ENCODE data around the gene UBE2H. TPM values are rescaled to one million over a fixed set of nuclear protein-coding genes. Genes with fewer than 3 reads are reported as not detected.

The UBE2H gene
- total RNA-seq, 1 experiment from 2014 or later, result 28.8 TPM

DNA sequence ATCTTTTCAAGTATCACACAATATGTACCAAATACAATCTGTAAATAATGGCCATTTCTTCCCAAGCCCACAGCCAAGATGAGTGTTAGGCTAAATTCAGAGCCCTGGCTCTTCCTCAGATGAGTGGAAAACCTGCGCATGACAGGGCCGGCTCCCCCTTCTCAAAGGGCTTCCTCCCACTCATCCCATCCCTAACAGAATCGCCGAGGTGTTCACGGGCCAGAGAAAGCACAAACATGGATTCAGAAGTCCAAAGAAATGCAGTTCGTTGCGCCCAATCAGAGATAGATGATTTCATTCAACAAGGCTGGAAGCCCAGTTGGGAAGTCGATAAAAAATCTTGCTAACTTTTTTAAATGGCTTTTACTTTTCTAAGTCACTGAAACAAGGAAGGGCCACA, 121.8 kb downstream of the UBE2H start:
- Histone ChIP-seq H3K36me3 (ENCODE audit: insufficient read depth, low read length, poor library complexity, severe bottlenecking) (no peaks in the 10 kb centered on the region), H3K4me3 (ENCODE audit: low read depth, low read length, poor library complexity, severe bottlenecking) (no peak overlapping the region), H3K4me1 (ENCODE audit: insufficient read depth, low read length, poor library complexity, severe bottlenecking) (peaks cover 20% of the 10 kb centered on the region), H3K27me3 (replicated peaks; ENCODE audit: insufficient read depth, low read depth, low read length, poor library complexity) (no peaks in the 10 kb centered on the region), H3K9me3 (ENCODE audit: low read depth, low read length, poor library complexity, severe bottlenecking) (no peaks in the 10 kb centered on the region), H3K27ac (ENCODE audit: low read depth, low read length, poor library complexity, severe bottlenecking) (peak overlapping the region; percentile 37)
- ChIA-PET POLR2A (ENCODE audit: low non-redundant PET) (no interaction called here), CTCF (interaction anchor here (0.6 to 2.4 kb wide), 2 partner anchors 173 to 180 kb away, joined by 3 to 17 read pairs; no protein-coding TSS in a partner anchor)
- TF ChIP-seq, protein P1, sequence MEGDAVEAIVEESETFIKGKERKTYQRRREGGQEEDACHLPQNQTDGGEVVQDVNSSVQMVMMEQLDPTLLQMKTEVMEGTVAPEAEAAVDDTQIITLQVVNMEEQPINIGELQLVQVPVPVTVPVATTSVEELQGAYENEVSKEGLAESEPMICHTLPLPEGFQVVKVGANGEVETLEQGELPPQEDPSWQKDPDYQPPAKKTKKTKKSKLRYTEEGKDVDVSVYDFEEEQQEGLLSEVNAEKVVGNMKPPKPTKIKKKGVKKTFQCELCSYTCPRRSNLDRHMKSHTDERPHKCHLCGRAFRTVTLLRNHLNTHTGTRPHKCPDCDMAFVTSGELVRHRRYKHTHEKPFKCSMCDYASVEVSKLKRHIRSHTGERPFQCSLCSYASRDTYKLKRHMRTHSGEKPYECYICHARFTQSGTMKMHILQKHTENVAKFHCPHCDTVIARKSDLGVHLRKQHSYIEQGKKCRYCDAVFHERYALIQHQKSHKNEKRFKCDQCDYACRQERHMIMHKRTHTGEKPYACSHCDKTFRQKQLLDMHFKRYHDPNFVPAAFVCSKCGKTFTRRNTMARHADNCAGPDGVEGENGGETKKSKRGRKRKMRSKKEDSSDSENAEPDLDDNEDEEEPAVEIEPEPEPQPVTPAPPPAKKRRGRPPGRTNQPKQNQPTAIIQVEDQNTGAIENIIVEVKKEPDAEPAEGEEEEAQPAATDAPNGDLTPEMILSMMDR (conservative IDR thresholded peaks at IDR 0.05; ENCODE audit: low read depth, low read length), result no peak
- TF ChIP-seq EZH2 (IDR thresholded peaks at IDR 0.05; ENCODE audit: borderline replicate concordance, low read depth, low read length, poor library complexity, severe bottlenecking), result no peak
- intact Hi-C loops (cut with micrococcal nuclease; ENCODE audit: unreplicated experiment), result loop anchor here (1.0 to 10.0 kb wide), 3 partner anchors 179 to 616 kb away; no protein-coding TSS in a partner anchor
- DNase-seq (ENCODE audit: low spot score), result no peak
- no TSS peak for BruUV-seq (replicated peaks)

DNA sequence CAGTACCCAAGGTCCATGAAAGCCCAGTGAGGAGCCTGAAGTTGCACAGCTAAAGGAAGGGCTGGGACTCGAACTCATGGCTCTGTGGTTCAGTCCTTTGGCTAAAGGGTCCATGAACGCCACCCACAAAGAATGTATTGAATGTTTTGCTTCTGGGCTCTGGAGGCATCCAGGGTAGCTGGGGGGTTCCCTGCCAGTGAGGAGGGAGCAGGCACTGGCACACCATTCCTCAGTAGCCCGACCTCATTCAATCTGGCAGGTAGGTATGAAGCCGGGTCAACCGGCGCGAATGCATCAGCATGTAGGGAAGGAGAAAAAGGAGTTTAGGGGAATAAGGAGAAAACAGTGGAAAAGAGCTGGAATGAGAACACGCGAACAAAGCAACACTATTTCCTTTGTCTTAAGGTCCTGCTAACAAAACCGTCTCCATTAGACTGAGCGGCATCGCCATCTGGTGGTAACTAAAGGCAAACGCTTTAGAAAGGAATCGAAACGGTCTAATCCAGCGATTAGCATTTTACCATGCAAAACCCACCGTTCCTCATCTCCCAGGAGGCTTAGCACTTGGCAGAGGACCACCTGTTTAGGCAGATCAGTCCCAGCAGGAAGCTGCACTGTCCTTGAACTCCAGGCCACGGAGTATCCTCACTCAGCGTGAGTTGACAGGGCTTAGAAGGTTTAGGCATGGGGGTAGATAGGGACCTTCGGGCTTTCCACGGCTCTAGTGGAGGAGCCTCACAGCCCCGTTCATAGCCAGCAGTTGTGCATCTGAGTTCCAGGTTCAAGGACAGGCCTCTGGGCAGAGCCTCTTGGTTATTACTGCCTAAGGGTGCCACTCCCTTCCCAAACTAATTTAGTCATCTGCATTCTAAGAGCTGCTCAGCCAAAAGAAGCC, 122.8 kb downstream of the UBE2H start:
- H3K36me3 ChIP-seq (ENCODE audit: insufficient read depth, low read length, poor library complexity, severe bottlenecking), result no peaks in the 10 kb centered on the region
- peak overlapping the region; percentile 23 for H3K27ac ChIP-seq (ENCODE audit: low read depth, low read length, poor library complexity, severe bottlenecking)
- BruUV-seq (replicated peaks), result no TSS peak
- peaks cover 20% of the 10 kb centered on the region for H3K4me1 ChIP-seq (ENCODE audit: insufficient read depth, low read length, poor library complexity, severe bottlenecking)
- TF ChIP-seq EZH2 (IDR thresholded peaks at IDR 0.05; ENCODE audit: borderline replicate concordance, low read depth, low read length, poor library complexity, severe bottlenecking), result no peak
- TF ChIP-seq, protein P1 (conservative IDR thresholded peaks at IDR 0.05; ENCODE audit: low read depth, low read length), result peak; percentile 90
- no peaks in the 10 kb centered on the region for H3K27me3 ChIP-seq (replicated peaks; ENCODE audit: insufficient read depth, low read depth, low read length, poor library complexity)
- H3K4me3 ChIP-seq (ENCODE audit: low read depth, low read length, poor library complexity, severe bottlenecking), result peak overlapping the region; percentile 30
- DNase-seq (ENCODE audit: low spot score), result peak; percentile 90
- CTCF ChIA-PET, result interaction anchor here (0.6 to 2.4 kb wide), 7 partner anchors 27 to 487 kb away, joined by 3 to 17 read pairs (median 3); no protein-coding TSS in a partner anchor
- POLR2A ChIA-PET (ENCODE audit: low non-redundant PET), result no interaction called here
- H3K9me3 ChIP-seq (ENCODE audit: low read depth, low read length, poor library complexity, severe bottlenecking), result no peaks in the 10 kb centered on the region
- intact Hi-C loops (cut with micrococcal nuclease; ENCODE audit: unreplicated experiment), result loop anchor here (1.0 to 10.0 kb wide), 4 partner anchors 180 to 615 kb away; no protein-coding TSS in a partner anchor

DNA sequence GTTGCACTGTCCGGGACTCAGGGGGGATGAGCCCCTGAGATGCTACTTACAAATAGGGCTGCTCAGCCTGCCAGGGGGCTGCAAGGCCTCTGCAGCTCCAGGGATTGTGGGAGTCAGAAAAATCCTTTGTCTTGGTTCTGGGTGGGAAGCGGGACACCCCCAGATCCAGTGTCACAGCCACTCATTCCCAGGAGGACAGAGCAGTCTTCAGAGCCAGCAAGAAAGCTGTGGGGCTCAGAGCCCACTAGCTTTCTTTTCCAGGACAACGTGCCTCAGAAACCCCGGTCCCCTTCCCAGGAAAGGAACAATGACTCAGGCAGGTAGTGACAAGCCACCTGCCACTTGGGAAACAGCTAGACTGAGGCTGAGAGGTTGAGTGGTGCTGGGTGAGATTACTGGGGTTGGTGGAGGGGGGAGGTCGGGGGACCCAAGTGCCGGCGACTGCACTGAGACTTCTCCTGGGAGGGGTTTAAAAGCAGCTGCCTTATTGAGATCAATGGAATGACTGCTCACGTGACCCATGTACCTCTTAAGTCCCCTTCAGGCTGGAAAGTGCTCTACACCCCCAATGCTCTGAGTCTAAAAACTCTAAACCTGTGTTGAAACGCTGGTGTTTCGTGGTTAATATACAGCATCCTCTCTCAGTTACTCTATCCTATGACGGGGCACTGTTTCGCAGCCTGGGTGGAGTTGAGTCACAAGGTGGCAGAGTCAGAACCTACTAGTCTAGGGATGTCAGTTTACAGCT, 123.6 kb downstream of the UBE2H start:
- POLR2A ChIA-PET (ENCODE audit: low non-redundant PET), result no interaction called here
- CTCF ChIA-PET, result interaction anchor here (0.6 to 2.4 kb wide), 7 partner anchors 26 to 486 kb away, joined by 3 to 17 read pairs (median 3); no protein-coding TSS in a partner anchor
- DNase-seq (ENCODE audit: low spot score), result peak; percentile 43
- Histone ChIP-seq H3K36me3 (ENCODE audit: insufficient read depth, low read length, poor library complexity, severe bottlenecking) (no peaks in the 10 kb centered on the region), H3K27me3 (replicated peaks; ENCODE audit: insufficient read depth, low read depth, low read length, poor library complexity) (no peaks in the 10 kb centered on the region), H3K4me1 (ENCODE audit: insufficient read depth, low read length, poor library complexity, severe bottlenecking) (peaks cover 20% of the 10 kb centered on the region), H3K9me3 (ENCODE audit: low read depth, low read length, poor library complexity, severe bottlenecking) (no peaks in the 10 kb centered on the region), H3K4me3 (ENCODE audit: low read depth, low read length, poor library complexity, severe bottlenecking) (no peak overlapping the region), H3K27ac (ENCODE audit: low read depth, low read length, poor library complexity, severe bottlenecking) (no peak overlapping the region)
- TF ChIP-seq, protein P1 (conservative IDR thresholded peaks at IDR 0.05; ENCODE audit: low read depth, low read length), result no peak
- TF ChIP-seq EZH2 (IDR thresholded peaks at IDR 0.05; ENCODE audit: borderline replicate concordance, low read depth, low read length, poor library complexity, severe bottlenecking), result no peak
- intact Hi-C loops (cut with micrococcal nuclease; ENCODE audit: unreplicated experiment), result loop anchor here (5.0 kb wide), 1 partner anchor 462 kb away; no protein-coding TSS in a partner anchor
- no TSS peak for BruUV-seq (replicated peaks)

Data from A673 (cell line).